Liver (tissue), 9 donors: ENCODE measurements around the gene GRIA3. TPM values are rescaled to one million over a fixed set of nuclear protein-coding genes. Genes with fewer than 3 reads are reported as not detected.

Source experiments
- DNase-seq: peaks from one replicate; pipeline ENCODE4 v3.0.0-alpha.2; 2017; ENCODE audit warnings: low spot score
- H3K27ac ChIP-seq, 2 donors: one replicate each; pipeline ENCODE4 v1.7.0; 2013; ENCODE audit warnings: inconsistent platforms in 2 of 2, low read length in 2 of 2, control low read depth in 1 of 2, low read depth in 1 of 2, mild to moderate bottlenecking in 1 of 2
- H3K27me3 ChIP-seq, 4 donors: one replicate each; pipeline versions ENCODE4 v1.6.1 to v1.7.0; 2013; ENCODE audit warnings: low read length in 3 of 4, inconsistent platforms in 1 of 4, mild to moderate bottlenecking in 1 of 4, moderate library complexity in 1 of 4; ENCODE audit not compliant: control insufficient read depth in 4 of 4, insufficient read depth in 4 of 4
- H3K36me3 ChIP-seq, 4 donors: one replicate each; pipeline versions ENCODE4 v1.6.1 to v1.7.0; 2013; ENCODE audit warnings: low read length in 3 of 4, mild to moderate bottlenecking in 3 of 4, low read depth in 1 of 4, moderate library complexity in 1 of 4; ENCODE audit not compliant: control insufficient read depth in 4 of 4, insufficient read depth in 3 of 4
- H3K4me1 ChIP-seq, 4 donors: one replicate each; pipeline versions ENCODE4 v1.6.1 to v1.7.0; 2013; ENCODE audit warnings: low read length in 3 of 4, mild to moderate bottlenecking in 3 of 4, moderate library complexity in 1 of 4; ENCODE audit not compliant: control insufficient read depth in 4 of 4, insufficient read depth in 4 of 4
- H3K4me3 ChIP-seq, 3 donors: one replicate each; pipeline versions ENCODE4 v1.6.1 to v1.7.0; 2013; ENCODE audit warnings: low read length in 3 of 3, control low read depth in 1 of 3, low read depth in 1 of 3, mild to moderate bottlenecking in 1 of 3
- H3K9ac ChIP-seq, 2 donors: one replicate each; pipeline ENCODE4 v1.7.0; 2013; ENCODE audit warnings: low read length in 2 of 2, mild to moderate bottlenecking in 2 of 2, moderate library complexity in 2 of 2, control low read depth in 1 of 2, low read depth in 1 of 2
- H3K9me3 ChIP-seq, 4 donors: one replicate each; pipeline versions ENCODE4 v1.6.1 to v1.7.0; 2013; ENCODE audit warnings: low read length in 3 of 4; ENCODE audit not compliant: control insufficient read depth in 4 of 4
- ATF3 ChIP-seq: IDR thresholded peaks from 2 replicates; pipeline ENCODE4 v1.6.1; 2016; ENCODE audit warnings: antibody characterized with exemption
- EGR1 ChIP-seq, 2 donors: IDR thresholded peaks; 2 replicates each; pipeline ENCODE4 v1.6.1; 2016 to 2018; ENCODE audit warnings: antibody characterized with exemption in 2 of 2, low read depth in 2 of 2
- FOXA1 ChIP-seq: IDR thresholded peaks from 2 replicates; pipeline ENCODE4 v1.6.1; 2016; ENCODE audit warnings: antibody characterized with exemption
- FOXA2 ChIP-seq: IDR thresholded peaks from 2 replicates; pipeline ENCODE4 v1.6.1; 2016; ENCODE audit warnings: antibody characterized with exemption
- GABPA ChIP-seq, 2 donors: IDR thresholded peaks in 1 of 2; conservative IDR thresholded peaks in 1 of 2; 2 replicates each; pipeline ENCODE4 v1.6.1; 2016; ENCODE audit warnings: antibody characterized with exemption in 2 of 2, mild to moderate bottlenecking in 1 of 2, moderate library complexity in 1 of 2
- HNF4A ChIP-seq, 2 donors: conservative IDR thresholded peaks; 2 replicates each; pipeline ENCODE4 v1.6.1; 2016; ENCODE audit warnings: antibody characterized with exemption in 2 of 2, mild to moderate bottlenecking in 2 of 2
- HNF4G ChIP-seq: IDR thresholded peaks from 2 replicates; pipeline ENCODE4 v1.6.1; 2016; ENCODE audit warnings: antibody characterized with exemption
- JUND ChIP-seq, 2 donors: IDR thresholded peaks; 2 replicates each; pipeline ENCODE4 v1.6.1; 2016; ENCODE audit warnings: antibody characterized with exemption in 2 of 2
- NR2F2 ChIP-seq: IDR thresholded peaks from 2 replicates; pipeline ENCODE4 v1.6.1; 2016; ENCODE audit warnings: antibody characterized with exemption
- RAD21 ChIP-seq, 2 donors: IDR thresholded peaks; 2 replicates each; pipeline ENCODE4 v1.6.1; 2016; ENCODE audit warnings: antibody characterized with exemption in 2 of 2, mild to moderate bottlenecking in 2 of 2
- SP1 ChIP-seq: IDR thresholded peaks from 2 replicates; pipeline ENCODE4 v1.6.1; 2018; ENCODE audit warnings: antibody characterized with exemption, mild to moderate bottlenecking
- TAF1 ChIP-seq: conservative IDR thresholded peaks from 2 replicates; pipeline ENCODE4 v1.6.1; 2016; ENCODE audit warnings: antibody characterized with exemption, mild to moderate bottlenecking
- YY1 ChIP-seq: IDR thresholded peaks from 2 replicates; pipeline ENCODE4 v1.6.1; 2016; ENCODE audit warnings: antibody characterized with exemption, mild to moderate bottlenecking
- WGBS: extraction: QIAGEN DNeasy Blood & Tissue Kit; methylation state at CpG from one replicate; pipeline ENCODE4 v1.1.7; 2013; 5-methylcytosine and 5-hydroxymethylcytosine counted together
- polyA plus RNA-seq, 2 donors: library from polyadenylated mRNA; stranded (reverse) in 1 of 2; unstranded in 1 of 2; fragments of 200-250 nt in 1 of 2; fragments of >200 nt in 1 of 2; fragmentation: Nextera tagmentation in 1 of 2; extraction: Ambion mirVana in 1 of 2; gene quantifications; one replicate each; pipeline versions ENCODE4 v1.2.1 to v1.2.3, GENCODE V29; 2013 to 2015
- total RNA-seq, 2 donors: library from RNA; depleted of rRNA; stranded (reverse); fragments of >200 nt; gene quantifications; one replicate each; pipeline ENCODE4 v1.2.3, GENCODE V29; 2014
- TF ChIP-seq, protein P1 (sequence below): IDR thresholded peaks from 2 replicates; pipeline ENCODE4 v1.6.1; 2016; ENCODE audit warnings: antibody characterized with exemption, mild to moderate bottlenecking
- TF ChIP-seq, protein P2 (sequence below): IDR thresholded peaks from 2 replicates; pipeline ENCODE4 v1.6.1; 2016; ENCODE audit warnings: antibody characterized with exemption
- TF ChIP-seq, protein P3 (sequence below): fragments of 150-350 bp; IDR thresholded peaks from 2 replicates; pipeline ENCODE4 v1.5.1; 2017; ENCODE audit warnings: improper control_type of control experiment, low read depth, low read length; ENCODE audit not compliant: missing input control
- donor health status: healthy.
- donor health status: healthy.
- donor health status: healthy.
- donor health status: healthy.
- donor health status: healthy.

Gene GRIA3
- total and polyA plus RNA-seq, 4 donors, result 1.5 to 3.4 (median 2.9) TPM

GRCh38 chrX:123237271-123237670 lies 53.2 kb downstream of the GRIA3 start (continued):
- TF ChIP-seq, protein P1, sequence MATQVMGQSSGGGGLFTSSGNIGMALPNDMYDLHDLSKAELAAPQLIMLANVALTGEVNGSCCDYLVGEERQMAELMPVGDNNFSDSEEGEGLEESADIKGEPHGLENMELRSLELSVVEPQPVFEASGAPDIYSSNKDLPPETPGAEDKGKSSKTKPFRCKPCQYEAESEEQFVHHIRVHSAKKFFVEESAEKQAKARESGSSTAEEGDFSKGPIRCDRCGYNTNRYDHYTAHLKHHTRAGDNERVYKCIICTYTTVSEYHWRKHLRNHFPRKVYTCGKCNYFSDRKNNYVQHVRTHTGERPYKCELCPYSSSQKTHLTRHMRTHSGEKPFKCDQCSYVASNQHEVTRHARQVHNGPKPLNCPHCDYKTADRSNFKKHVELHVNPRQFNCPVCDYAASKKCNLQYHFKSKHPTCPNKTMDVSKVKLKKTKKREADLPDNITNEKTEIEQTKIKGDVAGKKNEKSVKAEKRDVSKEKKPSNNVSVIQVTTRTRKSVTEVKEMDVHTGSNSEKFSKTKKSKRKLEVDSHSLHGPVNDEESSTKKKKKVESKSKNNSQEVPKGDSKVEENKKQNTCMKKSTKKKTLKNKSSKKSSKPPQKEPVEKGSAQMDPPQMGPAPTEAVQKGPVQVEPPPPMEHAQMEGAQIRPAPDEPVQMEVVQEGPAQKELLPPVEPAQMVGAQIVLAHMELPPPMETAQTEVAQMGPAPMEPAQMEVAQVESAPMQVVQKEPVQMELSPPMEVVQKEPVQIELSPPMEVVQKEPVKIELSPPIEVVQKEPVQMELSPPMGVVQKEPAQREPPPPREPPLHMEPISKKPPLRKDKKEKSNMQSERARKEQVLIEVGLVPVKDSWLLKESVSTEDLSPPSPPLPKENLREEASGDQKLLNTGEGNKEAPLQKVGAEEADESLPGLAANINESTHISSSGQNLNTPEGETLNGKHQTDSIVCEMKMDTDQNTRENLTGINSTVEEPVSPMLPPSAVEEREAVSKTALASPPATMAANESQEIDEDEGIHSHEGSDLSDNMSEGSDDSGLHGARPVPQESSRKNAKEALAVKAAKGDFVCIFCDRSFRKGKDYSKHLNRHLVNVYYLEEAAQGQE, result no peak
- TF ChIP-seq ATF3 (no peak), YY1 (no peak), JUND (IDR thresholded peaks at IDR 0.05) (no peak), HNF4A (conservative IDR thresholded peaks at IDR 0.05) (no peak), HNF4G (no peak), TAF1 (no peak), RAD21 (IDR thresholded peaks at IDR 0.05) (no peak), EGR1 (IDR thresholded peaks at IDR 0.05; ENCODE audit: low read depth in 2 of 2) (no peak)

DNA sequence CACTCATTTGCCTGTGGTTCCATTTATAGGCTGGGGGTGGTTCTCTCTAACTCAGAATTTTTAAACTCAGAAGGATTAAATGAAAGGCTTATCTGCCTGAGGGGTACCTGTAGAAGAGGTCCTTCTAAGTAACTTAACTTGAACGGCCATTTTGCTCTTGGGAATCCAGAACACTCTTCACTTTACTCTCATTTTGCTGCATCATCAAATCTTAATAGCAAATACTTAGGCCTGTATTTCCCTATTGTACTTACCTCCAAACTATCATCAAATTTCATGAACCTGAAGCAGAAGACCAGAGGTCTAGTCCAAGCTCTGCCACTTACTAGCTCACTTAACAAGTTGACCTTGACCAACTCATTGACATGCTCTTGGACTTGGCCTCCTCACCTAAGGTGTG lies 70.4 kb downstream of the GRIA3 start:
- no peaks in the 10 kb centered on the region for H3K27me3 ChIP-seq
- no peak overlapping the region for H3K27ac ChIP-seq
- H3K9me3 ChIP-seq, result no peaks in the 10 kb centered on the region
- TF ChIP-seq EGR1 (IDR thresholded peaks at IDR 0.05; ENCODE audit: low read depth in 2 of 2) (no peak), FOXA2 (no peak), FOXA1 (no peak)
- H3K4me3 ChIP-seq, result no peak overlapping the region
- DNase-seq, result no peak
- no peak overlapping the region for H3K9ac ChIP-seq
- H3K36me3 ChIP-seq, result no peaks in the 10 kb centered on the region
- H3K4me1 ChIP-seq, result no peaks in the 10 kb centered on the region
- 95% methylated on average over 1 of the region's 1 CpG for WGBS

DNA sequence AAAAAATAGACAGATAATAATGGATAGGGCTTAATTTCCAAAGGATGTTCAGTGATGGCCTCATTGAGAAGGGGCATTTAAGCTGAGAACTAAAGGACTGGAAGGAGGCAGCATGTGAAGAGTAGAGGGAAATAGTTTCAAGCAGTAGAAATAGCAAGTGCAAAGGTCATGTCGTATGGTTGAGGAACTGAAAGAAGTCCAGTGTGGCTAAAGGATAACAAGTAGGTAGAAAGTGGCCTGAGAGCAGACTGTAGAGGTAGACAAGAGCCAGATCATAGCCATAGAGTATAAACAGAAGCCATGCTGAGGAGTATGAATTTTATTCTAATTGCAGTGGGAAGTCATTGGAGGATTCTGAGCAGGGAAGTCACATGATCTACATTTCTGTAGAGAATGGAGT lies 72.3 kb downstream of the GRIA3 start:
- Histone ChIP-seq H3K9me3 (no peaks in the 10 kb centered on the region), H3K9ac (no peak overlapping the region), H3K4me3 (no peak overlapping the region), H3K27ac (no peak overlapping the region), H3K27me3 (no peaks in the 10 kb centered on the region), H3K36me3 (no peaks in the 10 kb centered on the region), H3K4me1 (no peaks in the 10 kb centered on the region)
- WGBS, result 78% methylated on average over 1 of the region's 1 CpG
- no peak for DNase-seq
- TF ChIP-seq FOXA1 (no peak), GABPA (IDR thresholded peaks at IDR 0.05 in 1 of 2, conservative IDR thresholded peaks at IDR 0.05 in 1 of 2) (no peak), TAF1 (no peak)

DNA sequence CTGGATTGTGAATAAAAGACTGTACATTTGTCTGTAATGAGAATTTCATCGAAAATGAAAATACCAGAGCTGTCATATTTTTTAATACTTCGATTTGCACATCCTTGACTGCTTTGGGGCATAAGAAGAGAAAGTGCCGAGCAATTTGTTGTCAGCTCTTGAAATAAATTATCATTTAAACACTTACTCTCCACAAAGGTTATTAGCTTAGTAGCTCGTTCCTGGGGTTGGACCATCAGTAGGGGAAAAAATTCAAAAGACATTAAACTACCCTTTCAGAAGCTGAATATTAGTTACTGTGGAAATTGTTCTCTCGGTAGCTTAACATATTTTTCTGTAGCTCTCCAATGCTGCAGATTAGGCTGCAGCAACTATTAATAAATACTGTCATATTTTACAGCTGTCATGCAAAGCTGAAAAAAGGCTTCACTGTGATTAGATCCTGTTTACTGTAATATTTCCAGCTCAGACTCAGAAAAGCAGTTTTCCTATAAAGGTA lies 76.9 kb downstream of the GRIA3 start:
- Histone ChIP-seq H3K27ac (no peak overlapping the region), H3K4me3 (no peak overlapping the region), H3K4me1 (no peaks in the 10 kb centered on the region), H3K36me3 (no peaks in the 10 kb centered on the region), H3K9me3 (no peaks in the 10 kb centered on the region), H3K27me3 (no peaks in the 10 kb centered on the region), H3K9ac (no peak overlapping the region)
- DNase-seq, result no peak
- 87% methylated on average over 5 of the region's 5 CpGs for WGBS
- no peak for TF ChIP-seq JUND (IDR thresholded peaks at IDR 0.05)
- no peak for TF ChIP-seq SP1
- TF ChIP-seq, protein P2, sequence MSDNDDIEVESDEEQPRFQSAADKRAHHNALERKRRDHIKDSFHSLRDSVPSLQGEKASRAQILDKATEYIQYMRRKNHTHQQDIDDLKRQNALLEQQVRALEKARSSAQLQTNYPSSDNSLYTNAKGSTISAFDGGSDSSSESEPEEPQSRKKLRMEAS, result no peak
- TF ChIP-seq, protein P3, sequence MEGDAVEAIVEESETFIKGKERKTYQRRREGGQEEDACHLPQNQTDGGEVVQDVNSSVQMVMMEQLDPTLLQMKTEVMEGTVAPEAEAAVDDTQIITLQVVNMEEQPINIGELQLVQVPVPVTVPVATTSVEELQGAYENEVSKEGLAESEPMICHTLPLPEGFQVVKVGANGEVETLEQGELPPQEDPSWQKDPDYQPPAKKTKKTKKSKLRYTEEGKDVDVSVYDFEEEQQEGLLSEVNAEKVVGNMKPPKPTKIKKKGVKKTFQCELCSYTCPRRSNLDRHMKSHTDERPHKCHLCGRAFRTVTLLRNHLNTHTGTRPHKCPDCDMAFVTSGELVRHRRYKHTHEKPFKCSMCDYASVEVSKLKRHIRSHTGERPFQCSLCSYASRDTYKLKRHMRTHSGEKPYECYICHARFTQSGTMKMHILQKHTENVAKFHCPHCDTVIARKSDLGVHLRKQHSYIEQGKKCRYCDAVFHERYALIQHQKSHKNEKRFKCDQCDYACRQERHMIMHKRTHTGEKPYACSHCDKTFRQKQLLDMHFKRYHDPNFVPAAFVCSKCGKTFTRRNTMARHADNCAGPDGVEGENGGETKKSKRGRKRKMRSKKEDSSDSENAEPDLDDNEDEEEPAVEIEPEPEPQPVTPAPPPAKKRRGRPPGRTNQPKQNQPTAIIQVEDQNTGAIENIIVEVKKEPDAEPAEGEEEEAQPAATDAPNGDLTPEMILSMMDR, result no peak
- TF ChIP-seq ATF3, result no peak
- TF ChIP-seq TAF1, result no peak
- TF ChIP-seq YY1, result no peak
- TF ChIP-seq HNF4G, result no peak
- TF ChIP-seq, protein P1, result no peak
- no peak for TF ChIP-seq HNF4A (conservative IDR thresholded peaks at IDR 0.05)
- no peak for TF ChIP-seq FOXA2
- TF ChIP-seq NR2F2, result no peak
